NT2/D1 (cell line): ENCODE results near the gene ZDHHC18.

ENCODE experiments used
- DNase-seq: peaks from one replicate; pipeline ENCODE4 v3.0.0-alpha.2; 2011; ENCODE audit warnings: low read depth, low spot score
- H3K27me3 ChIP-seq: 2 replicates; pipeline ENCODE4 v1.6.0; 2011; ENCODE audit warnings: mild to moderate bottlenecking; ENCODE audit not compliant: insufficient read length, insufficient read depth
- H3K36me3 ChIP-seq: 2 replicates; pipeline ENCODE4 v1.6.1; 2011; ENCODE audit warnings: mild to moderate bottlenecking, low read length, mixed read lengths; ENCODE audit not compliant: insufficient read depth, insufficient read length
- H3K4me1 ChIP-seq: 2 replicates; pipeline ENCODE4 v1.5.1; 2011; ENCODE audit not compliant: insufficient read depth, insufficient read length
- H3K4me3 ChIP-seq: 2 replicates; pipeline ENCODE4 v1.5.1; 2011; ENCODE audit warnings: low read depth; ENCODE audit not compliant: insufficient read length
- H3K9ac ChIP-seq: 2 replicates; pipeline ENCODE4 v1.6.0; 2011; ENCODE audit warnings: low read depth; ENCODE audit not compliant: insufficient read length
- H3K9me3 ChIP-seq: 2 replicates; pipeline ENCODE4 v1.5.1; 2011; ENCODE audit warnings: mild to moderate bottlenecking, low read length; ENCODE audit not compliant: insufficient read depth
- SUZ12 ChIP-seq: IDR thresholded peaks from 2 replicates; pipeline ENCODE4 v1.6.1; 2011; ENCODE audit not compliant: insufficient read length, insufficient read depth; ENCODE audit errors: extremely low read depth
- YY1 ChIP-seq: IDR thresholded peaks from 2 replicates; pipeline ENCODE4 v1.6.1; 2011; ENCODE audit not compliant: insufficient read length, insufficient read depth
- ZNF274 ChIP-seq: IDR thresholded peaks from 2 replicates; pipeline ENCODE4 v1.6.1; 2011; ENCODE audit warnings: mild to moderate bottlenecking, low read depth, low read length

Gene ZDHHC18

DNA sequence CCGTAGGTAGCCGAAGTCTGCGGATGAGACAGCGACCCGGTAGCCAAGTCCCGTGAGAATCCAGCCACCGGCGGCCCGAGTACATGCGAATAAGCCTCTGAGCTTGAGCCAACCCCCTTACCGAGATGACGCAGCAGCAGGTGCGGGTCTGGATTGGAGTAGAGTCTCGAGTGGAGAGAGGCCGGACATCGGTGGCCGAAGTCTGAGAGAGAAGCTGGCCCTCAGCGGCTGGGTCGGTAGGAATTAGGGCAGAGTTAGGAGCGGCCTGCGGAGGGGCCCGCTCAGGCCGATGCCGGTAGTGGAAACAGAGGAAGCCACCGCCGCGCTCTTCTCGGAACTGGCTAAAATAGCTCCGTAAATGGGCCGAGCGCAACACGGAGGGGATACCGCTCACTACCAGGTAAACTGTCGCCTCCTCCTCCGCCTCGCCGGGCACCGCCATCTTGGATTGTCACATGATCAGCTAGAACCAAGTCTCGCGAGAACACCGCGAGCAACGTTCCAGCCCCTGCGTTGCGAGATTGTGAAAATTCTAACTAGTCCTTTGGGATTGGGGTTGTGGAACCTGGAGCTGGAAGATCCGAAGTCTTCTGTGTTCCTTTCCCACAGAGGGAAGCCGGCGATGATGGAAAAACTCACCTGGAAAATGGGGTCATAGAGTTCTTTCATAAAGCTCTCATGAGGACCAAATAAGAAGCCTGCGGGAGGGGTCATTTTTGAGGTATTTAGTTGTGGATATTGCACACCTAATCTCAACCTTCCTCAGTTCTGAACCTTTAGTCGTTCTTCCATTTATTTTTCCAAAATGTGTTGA lies 73.7 kb downstream of the ZDHHC18 start, which contains the start of gene GPATCH3:
GPATCH3 (minus strand) TSS at position 467 of the 814 bp plus-strand sequence; CDS start at position 442, 25 bp downstream.
- DNase-seq: peak; percentile 96
- Histone ChIP-seq H3K9ac (peak within 1 kb of the TSS; percentile 97), H3K4me3 (peak within 1 kb of the TSS; percentile 93), H3K4me1 (no peaks in the 10 kb centered on the region), H3K36me3 (peaks cover 43% of the 10 kb centered on the region), H3K9me3 (no peaks in the 10 kb centered on the region), H3K27me3 (no peaks in the 10 kb centered on the region)
- TF ChIP-seq SUZ12 (no peak), YY1 (peak; percentile 98)

DNA sequence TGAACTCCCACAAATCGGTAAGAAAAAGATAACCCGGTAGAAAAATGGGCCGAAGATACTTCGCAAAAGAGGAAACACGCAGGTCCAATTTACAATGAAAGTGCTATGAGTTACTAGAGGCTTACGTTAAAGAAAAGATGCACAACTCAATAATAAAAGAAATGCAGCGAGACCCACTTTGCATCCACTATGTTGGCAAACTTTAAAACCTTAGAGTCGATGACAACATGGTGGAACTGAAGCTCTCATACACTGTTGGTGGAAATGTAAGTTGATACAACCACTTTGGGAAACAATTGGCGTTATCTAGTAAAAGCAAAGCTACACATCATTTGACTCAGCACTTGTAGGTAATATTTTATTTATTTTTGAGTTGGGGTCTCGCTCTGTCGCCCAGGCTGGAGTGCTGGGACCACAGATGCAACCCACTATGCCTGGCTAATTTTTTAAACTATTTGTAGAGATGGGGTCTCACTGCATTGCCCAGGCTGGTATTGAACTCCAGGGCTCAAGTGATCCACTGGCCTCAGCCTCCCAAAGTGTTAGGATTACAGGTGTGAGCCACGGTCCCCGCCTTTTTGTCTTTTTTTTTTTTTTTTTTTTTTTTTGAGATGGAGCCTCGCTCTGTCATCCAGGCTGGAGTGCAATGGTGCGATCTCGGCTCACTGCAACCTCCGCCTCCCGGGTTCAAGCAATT lies 74.5 kb downstream of the ZDHHC18 start:
- no peak for DNase-seq
- Histone ChIP-seq H3K9me3 (no peaks in the 10 kb centered on the region), H3K4me1 (no peaks in the 10 kb centered on the region), H3K4me3 (peak overlapping the region; percentile 93), H3K9ac (peak overlapping the region; percentile 97), H3K27me3 (no peaks in the 10 kb centered on the region), H3K36me3 (peaks cover 36% of the 10 kb centered on the region)
- TF ChIP-seq YY1 (no peak), ZNF274 (no peak), SUZ12 (no peak)
